Activated T-cell treated with anti-CD3 and anti-CD28 coated beads, Interleukin-2, amount 50 U/mL, for 24 hours (primary cell): ENCODE results near the gene PLEKHJ1.
A peak's percentile ranks its signal among the peaks of the same experiment; 100 is the strongest.
"Not testable (repeated sequence)": the region's sequence is repeated elsewhere in the genome, so short reads cannot be mapped to it uniquely, and the experiment has no call there.

Experiments used
- DNase-seq: peaks from one replicate; pipeline ENCODE4 v3.0.0-alpha.2; 2020
- H3K27ac Mint-ChIP-seq: 2 replicates; pipeline ENCODE4 v1.8.0; 2020; ENCODE audit warnings: mild to moderate bottlenecking, mixed read lengths
- H3K27me3 Mint-ChIP-seq: 2 replicates; pipeline ENCODE4 v1.8.0; 2020; ENCODE audit warnings: mixed read lengths
- H3K36me3 Mint-ChIP-seq: 2 replicates; pipeline ENCODE4 v1.8.0; 2020; ENCODE audit warnings: low read depth, mixed read lengths
- H3K4me1 Mint-ChIP-seq: 2 replicates; pipeline ENCODE4 v1.8.0; 2020; ENCODE audit warnings: low read depth, mixed read lengths
- H3K4me3 Mint-ChIP-seq: 2 replicates; pipeline ENCODE4 v1.8.0; 2020; ENCODE audit warnings: mild to moderate bottlenecking, moderate library complexity, mixed read lengths
- H3K9me3 Mint-ChIP-seq: 2 replicates; pipeline ENCODE4 v1.8.0; 2020; ENCODE audit warnings: mixed read lengths

The PLEKHJ1 gene

GRCh38 chr19:2236314-2237050, at the start of gene PLEKHJ1, which contains the start of gene SF3A2:
TSS of gene PLEKHJ1 (minus strand) at chr19:2236329. CDS start at chr19:2236248, 81 bp downstream.
TSS of gene SF3A2 (plus strand) at chr19:2236824. CDS start at chr19:2243419, 6,595 bp downstream.
- peaks cover 90% of the 10 kb centered on the region for H3K36me3 Mint-ChIP-seq
- H3K9me3 Mint-ChIP-seq: no peaks in the 10 kb centered on the region
- H3K27ac Mint-ChIP-seq: peak within 1 kb of the TSS; percentile 96
- peaks cover 68% of the 10 kb centered on the region for H3K4me1 Mint-ChIP-seq
- H3K27me3 Mint-ChIP-seq: no peaks in the 10 kb centered on the region
- DNase-seq: peak; percentile 100
- peak within 1 kb of the TSS; percentile 94 for H3K4me3 Mint-ChIP-seq

GRCh38 chr19:2283835-2284507, 47.8 kb upstream of the PLEKHJ1 start:
- Mint-ChIP-seq H3K4me3 (no peak overlapping the region), H3K4me1 (peaks cover 18% of the 10 kb centered on the region), H3K9me3 (no peaks in the 10 kb centered on the region), H3K36me3 (no peaks in the 10 kb centered on the region), H3K27ac (no peak overlapping the region), H3K27me3 (peaks cover 4% of the 10 kb centered on the region)
- DNase-seq: no peak

- no peak overlapping the region for H3K4me3 Mint-ChIP-seq
Observed at GRCh38 chr19:2282862-2283237, 46.7 kb upstream of the PLEKHJ1 start.

GRCh38 chr19:2282062-2282861, 46.1 kb upstream of the PLEKHJ1 start, which contains the start of gene PEAK3:
TSS of gene PEAK3 (minus strand) at chr19:2282175. CDS start at chr19:2280931, 1,244 bp downstream.
- H3K27me3 Mint-ChIP-seq: no peaks in the 10 kb centered on the region
- peak within 1 kb of the TSS; percentile 35 for H3K4me3 Mint-ChIP-seq
- H3K4me1 Mint-ChIP-seq: peaks cover 14% of the 10 kb centered on the region
- DNase-seq: peak; percentile 53
- H3K27ac Mint-ChIP-seq: peak within 1 kb of the TSS; percentile 50
- no peaks in the 10 kb centered on the region for H3K36me3 Mint-ChIP-seq
- no peaks in the 10 kb centered on the region for H3K9me3 Mint-ChIP-seq

More at GRCh38 chr19:2282862-2283237, 46.7 kb upstream of the PLEKHJ1 start:
- Mint-ChIP-seq H3K27ac (no peak overlapping the region), H3K9me3 (no peaks in the 10 kb centered on the region), H3K27me3 (no peaks in the 10 kb centered on the region), H3K4me1 (peaks cover 14% of the 10 kb centered on the region), H3K36me3 (no peaks in the 10 kb centered on the region)
- no peak for DNase-seq

- DNase-seq, H3K27me3 Mint-ChIP-seq, H3K36me3 Mint-ChIP-seq, H3K9me3 Mint-ChIP-seq: not testable (repeated sequence)
- H3K27ac Mint-ChIP-seq: peak overlapping the region; percentile 37
- H3K4me3 Mint-ChIP-seq: peak overlapping the region; percentile 35
- peaks cover 16% of the 10 kb centered on the region for H3K4me1 Mint-ChIP-seq
Observed at GRCh38 chr19:2281265-2282061, 45.3 kb upstream of the PLEKHJ1 start.

GRCh38 chr19:2280633-2281264, 44.6 kb upstream of the PLEKHJ1 start:
- Mint-ChIP-seq H3K36me3 (peaks cover 2% of the 10 kb centered on the region), H3K4me3 (no peak overlapping the region), H3K27ac (no peak overlapping the region), H3K4me1 (peaks cover 16% of the 10 kb centered on the region), H3K27me3 (no peaks in the 10 kb centered on the region), H3K9me3 (no peaks in the 10 kb centered on the region)
- no peak for DNase-seq

GRCh38 chr19:2278459-2279158, 42.5 kb upstream of the PLEKHJ1 start:
- Mint-ChIP-seq H3K9me3 (no peaks in the 10 kb centered on the region), H3K4me1 (peaks cover 28% of the 10 kb centered on the region), H3K4me3 (no peak overlapping the region), H3K36me3 (peaks cover 18% of the 10 kb centered on the region), H3K27me3 (no peaks in the 10 kb centered on the region), H3K27ac (peak overlapping the region; percentile 26)
- no peak for DNase-seq

- H3K36me3 Mint-ChIP-seq: peaks cover 31% of the 10 kb centered on the region
- H3K27ac Mint-ChIP-seq: peak overlapping the region; percentile 77
- peaks cover 33% of the 10 kb centered on the region for H3K4me1 Mint-ChIP-seq
- no peak overlapping the region for H3K4me3 Mint-ChIP-seq
- DNase-seq: no peak
- H3K27me3 Mint-ChIP-seq: no peaks in the 10 kb centered on the region
- H3K9me3 Mint-ChIP-seq: no peaks in the 10 kb centered on the region
Observed at GRCh38 chr19:2277138-2277537, 41.0 kb upstream of the PLEKHJ1 start.

- Mint-ChIP-seq H3K36me3 (peaks cover 38% of the 10 kb centered on the region), H3K27me3 (no peaks in the 10 kb centered on the region), H3K9me3 (no peaks in the 10 kb centered on the region), H3K4me3 (no peak overlapping the region), H3K27ac (peak overlapping the region; percentile 77), H3K4me1 (peaks cover 31% of the 10 kb centered on the region)
- DNase-seq: no peak
Observed at GRCh38 chr19:2276429-2276986, 40.4 kb upstream of the PLEKHJ1 start.

GRCh38 chr19:2275588-2276428, 39.7 kb upstream of the PLEKHJ1 start:
- no peak overlapping the region for H3K27ac Mint-ChIP-seq
- no peak for DNase-seq
- H3K9me3 Mint-ChIP-seq: no peaks in the 10 kb centered on the region
- no peaks in the 10 kb centered on the region for H3K27me3 Mint-ChIP-seq
- peaks cover 42% of the 10 kb centered on the region for H3K36me3 Mint-ChIP-seq
- H3K4me1 Mint-ChIP-seq: peaks cover 33% of the 10 kb centered on the region
- no peak overlapping the region for H3K4me3 Mint-ChIP-seq

- Mint-ChIP-seq H3K27ac (peak overlapping the region; percentile 79), H3K4me3 (peak overlapping the region; percentile 35), H3K27me3 (no peaks in the 10 kb centered on the region), H3K36me3 (peaks cover 44% of the 10 kb centered on the region), H3K4me1 (peaks cover 33% of the 10 kb centered on the region), H3K9me3 (no peaks in the 10 kb centered on the region)
- peak; percentile 56 for DNase-seq
Observed at GRCh38 chr19:2274931-2275535, 38.9 kb upstream of the PLEKHJ1 start.

GRCh38 chr19:2274185-2274711, 38.1 kb upstream of the PLEKHJ1 start:
- H3K27ac Mint-ChIP-seq: peak overlapping the region; percentile 96
- H3K4me1 Mint-ChIP-seq: peaks cover 33% of the 10 kb centered on the region
- H3K27me3 Mint-ChIP-seq: no peaks in the 10 kb centered on the region
- H3K36me3 Mint-ChIP-seq: peaks cover 51% of the 10 kb centered on the region
- no peaks in the 10 kb centered on the region for H3K9me3 Mint-ChIP-seq
- DNase-seq: no peak
- peak overlapping the region; percentile 91 for H3K4me3 Mint-ChIP-seq
